GM12892 (cell line): Measurements from ENCODE around the gene VTI1B.

Source experiments
- POLR2A ChIP-seq: IDR thresholded peaks from 2 replicates; pipeline ENCODE4 v1.6.1; 2011; ENCODE audit warnings: low read depth, low read length, control low read depth
- POLR2AphosphoS5 ChIP-seq: IDR thresholded peaks from 2 replicates; pipeline ENCODE4 v1.6.1; 2011; ENCODE audit warnings: low read depth, low read length, control low read depth
- TAF1 ChIP-seq: IDR thresholded peaks from 2 replicates; pipeline ENCODE4 v1.6.1; 2011; ENCODE audit warnings: low read depth, mild to moderate bottlenecking, control low read depth, low read length, borderline replicate concordance

DNA sequence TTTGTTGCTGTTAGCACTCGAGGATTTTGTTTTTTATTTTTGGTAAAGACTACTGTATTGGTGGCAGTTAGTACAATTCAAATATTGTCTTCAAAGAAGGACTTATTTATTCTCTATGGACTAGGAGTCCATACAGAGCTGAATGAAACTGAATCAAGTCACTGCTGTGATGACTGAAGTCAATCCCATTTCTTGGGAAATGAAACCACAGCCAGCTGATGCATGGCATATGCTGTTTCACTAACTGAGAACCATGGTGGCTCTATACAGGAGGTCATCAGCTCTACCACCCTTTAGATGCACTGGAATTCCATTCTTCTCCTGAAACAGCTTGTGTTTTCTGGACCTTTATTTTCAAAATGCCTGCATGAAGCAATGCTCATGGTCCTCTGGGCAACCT is 22.2 kb downstream of the VTI1B start:
- no peak for TF ChIP-seq POLR2A
- no peak for TF ChIP-seq TAF1
- TF ChIP-seq POLR2AphosphoS5: no peak
